HepG2 (cell line): ENCODE data around the gene ABHD2. TPM values are rescaled to one million over a fixed set of nuclear protein-coding genes. Genes with fewer than 3 reads are reported as not detected.
A peak's percentile ranks its signal among the peaks of the same experiment; 100 is the strongest.

Experiments used
- ATAC-seq: fragments of 200-7000 bp; cut with Tn5 transposase; 3 replicates; pipeline ENCODE4 v1.9.1; 2020; ENCODE audit warnings: mild to moderate bottlenecking, moderate library complexity
- BruUV-seq: library from RNA; stranded (reverse); fragments of 400-500 nt; replicated peaks from 2 replicates; lab custom pipeline; 2021; lab: Mats Ljungman, UMichigan
- CTCF ChIA-PET: fragments of 300-600 bp; formaldehyde crosslinking; extraction: SDS; loops from one replicate; lab custom pipeline; 2021; ENCODE audit warnings: low total read pairs, inconsistent platforms, low intra/inter-chr PET ratio; lab: Yijun Ruan, JAX
- POLR2A ChIA-PET: fragments of 350-600 bp; sonication (Branson Sonifier 250); formaldehyde crosslinking; loops from one replicate; lab custom pipeline; 2020; ENCODE audit warnings: antibody characterized with exemption, inconsistent platforms; lab: Yijun Ruan, JAX
- DNase-seq: peaks from one replicate; pipeline ENCODE4 v3.0.0-alpha.2; 2015; ENCODE audit warnings: low spot score
- FAIRE-seq: peaks from 3 replicates; lab custom pipeline; 2011; peaks lifted over from hg19 to GRCh38; lab: Jason Lieb, UNC
- H2AFZ ChIP-seq: one replicate; pipeline ENCODE4 v1.6.1; 2011; ENCODE audit warnings: low read length, inconsistent platforms
- H3K27ac ChIP-seq: fragments of 300-600 bp; 3 replicates; pipeline ENCODE4 v1.8.0; 2011; ENCODE audit warnings: mixed run types, mild to moderate bottlenecking, mixed read lengths, low read length, inconsistent platforms; ENCODE audit not compliant: insufficient read depth; ENCODE audit errors: extremely low read length
- H3K27me3 ChIP-seq, 2 experiments: fragments of 200-600 bp in 1 of 2; 2 replicates in 1 of 2; 3 replicates in 1 of 2; pipeline versions ENCODE4 v1.6.0 to v1.8.0; 2011; ENCODE audit warnings: low read length in 2 of 2, mild to moderate bottlenecking in 2 of 2, moderate library complexity in 2 of 2, inconsistent platforms in 1 of 2; ENCODE audit not compliant: insufficient read depth in 2 of 2, control insufficient read depth in 1 of 2
- H3K36me3 ChIP-seq, 2 experiments: fragments of 200-600 bp in 1 of 2; replicated peaks in 1 of 2; 2 replicates in 1 of 2; 3 replicates in 1 of 2; pipeline versions ENCODE4 v1.5.1 to v1.8.0; 2011; ENCODE audit warnings: low read length in 2 of 2, inconsistent platforms in 1 of 2; ENCODE audit not compliant: insufficient read depth in 2 of 2, control insufficient read depth in 1 of 2
- H3K4me1 ChIP-seq: 2 replicates; pipeline ENCODE4 v1.5.1; 2012; ENCODE audit warnings: low read length, inconsistent platforms; ENCODE audit not compliant: insufficient read depth
- H3K4me2 ChIP-seq: 2 replicates; pipeline ENCODE4 v1.6.0; 2011; ENCODE audit warnings: low read depth, low read length, inconsistent platforms
- H3K4me3 ChIP-seq, 3 experiments: fragments of 200-600 bp in 1 of 3; sonication (generic), shearing (Covaris generic) in 1 of 3; replicated peaks in 1 of 3; 2 replicates each; pipeline ENCODE4 v1.5.1; 2011 to 2016; ENCODE audit warnings: low read length in 3 of 3, inconsistent platforms in 2 of 3, low read depth in 2 of 3, mild to moderate bottlenecking in 2 of 3, control low read depth in 1 of 3, mixed read lengths in 1 of 3; ENCODE audit not compliant: insufficient read depth in 1 of 3
- H3K79me2 ChIP-seq: one replicate; pipeline ENCODE4 v1.6.1; 2011; ENCODE audit warnings: low read length, inconsistent platforms; ENCODE audit not compliant: insufficient read depth
- H3K9ac ChIP-seq: 2 replicates; pipeline ENCODE4 v1.6.0; 2011; ENCODE audit warnings: mild to moderate bottlenecking, low read depth, low read length, inconsistent platforms; ENCODE audit not compliant: insufficient read depth
- H3K9me3 ChIP-seq: 2 replicates; pipeline ENCODE4 v1.5.1; 2012; ENCODE audit warnings: mild to moderate bottlenecking, low read length
- H4K20me1 ChIP-seq: 2 replicates; pipeline ENCODE4 v1.6.0; 2011; ENCODE audit warnings: inconsistent platforms, mild to moderate bottlenecking, low read length, moderate library complexity; ENCODE audit not compliant: insufficient read depth
- ARID3A ChIP-seq: IDR thresholded peaks from 2 replicates; pipeline ENCODE4 v1.6.1; 2012; ENCODE audit warnings: low read depth, low read length, improper control_type of control experiment
- CTCF ChIP-seq: sonication (generic); formaldehyde crosslinking; IDR thresholded peaks from 2 replicates; pipeline ENCODE4 v1.5.0; 2020; ENCODE audit warnings: mild to moderate bottlenecking, missing genetic modification reagents, moderate library complexity
- HMGXB4 ChIP-seq, 2 experiments: sonication (generic) in 1 of 2; formaldehyde crosslinking in 1 of 2; IDR thresholded peaks; 2 replicates each; pipeline versions ENCODE4 v1.4.0 to v1.6.1; 2018 to 2020; ENCODE audit warnings: missing genetic modification reagents in 2 of 2, borderline replicate concordance in 1 of 2, low read depth in 1 of 2, mild to moderate bottlenecking in 1 of 2, missing biosample characterization in 1 of 2
- MAFG ChIP-seq: sonication (generic); formaldehyde crosslinking; IDR thresholded peaks from 2 replicates; pipeline ENCODE4 v1.5.1; 2020; ENCODE audit warnings: mild to moderate bottlenecking, missing genetic modification reagents
- PITX1 ChIP-seq: sonication (generic); formaldehyde crosslinking; IDR thresholded peaks from 2 replicates; pipeline ENCODE4 v1.5.1; 2020; ENCODE audit warnings: mild to moderate bottlenecking, missing genetic modification reagents
- SAP130 ChIP-seq: IDR thresholded peaks from 2 replicates; pipeline ENCODE4 v1.6.1; 2016; ENCODE audit warnings: low read depth
- SIX1 ChIP-seq: sonication (generic); formaldehyde crosslinking; IDR thresholded peaks from 2 replicates; pipeline ENCODE4 v1.4.0; 2020; ENCODE audit warnings: missing genetic modification reagents, borderline replicate concordance
- TBX3 ChIP-seq: fragments of 450-650 bp; IDR thresholded peaks from 2 replicates; pipeline ENCODE4 v1.6.1; 2017; ENCODE audit warnings: antibody characterized with exemption, mild to moderate bottlenecking, inconsistent platforms, borderline replicate concordance
- THYN1 ChIP-seq: sonication (generic); formaldehyde crosslinking; IDR thresholded peaks from 2 replicates; pipeline ENCODE4 v1.8.1; 2023; ENCODE audit warnings: low read depth, mild to moderate bottlenecking, moderate library complexity, missing genetic modification reagents, borderline replicate concordance
- ZBTB34 ChIP-seq: sonication (generic); formaldehyde crosslinking; IDR thresholded peaks from 2 replicates; pipeline ENCODE4 v1.8.0; 2022; ENCODE audit warnings: mild to moderate bottlenecking, missing genetic modification reagents
- ZNF124 ChIP-seq: sonication (generic); formaldehyde crosslinking; IDR thresholded peaks from 2 replicates; pipeline ENCODE4 v1.4.0; 2020; ENCODE audit warnings: missing genetic modification reagents
- ZNF17 ChIP-seq: sonication (generic); formaldehyde crosslinking; IDR thresholded peaks from 2 replicates; pipeline ENCODE4 v1.5.0; 2020; ENCODE audit warnings: mild to moderate bottlenecking, missing genetic modification reagents
- ZNF207 ChIP-seq: fragments of 450-650 bp; IDR thresholded peaks from 2 replicates; pipeline ENCODE4 v1.6.1; 2016; ENCODE audit warnings: antibody characterized with exemption, borderline replicate concordance
- ZNF367 ChIP-seq: sonication (generic); formaldehyde crosslinking; IDR thresholded peaks from 2 replicates; pipeline ENCODE4 v1.4.0; 2020; ENCODE audit warnings: missing genetic modification reagents, borderline replicate concordance
- ZNF644 ChIP-seq: IDR thresholded peaks from 2 replicates; pipeline ENCODE4 v1.6.1; 2016; ENCODE audit warnings: low read depth
- WGBS: methylation state at CpG from one replicate; pipeline ENCODE4 v1.1.6; 2017; ENCODE audit warnings: low lambda C conversion rate; 5-methylcytosine and 5-hydroxymethylcytosine counted together
- in situ Hi-C: cut with HindIII; loops from 2 replicates; pipeline ENCODE4 v1.10.0; 2017; ENCODE audit warnings: low pct_unique_long_range_greater_than_20kb; ENCODE audit not compliant: extremely low pct_ligation_motif_present
- intact Hi-C: fragments of 100-400 bp; cut with micrococcal nuclease; formaldehyde crosslinking; loops from one replicate; pipeline ENCODE4 v1.10.0; 2022; ENCODE audit not compliant: unreplicated experiment
- polyA plus RNA-seq, 8 experiments: library from polyadenylated mRNA; depleted of rRNA in 3 of 8; stranded (reverse) in 7 of 8; unstranded in 1 of 8; fragments of >200 nt; fragmentation: Illumina TruSeq in 4 of 8; extraction: Trizol in 4 of 8; gene quantifications; 2 replicates each; pipeline versions ENCODE4 v1.2.1 to v1.2.3, GENCODE V29; 2011 to 2016; ENCODE audit warnings: low read depth in 4 of 8, missing spikeins in 1 of 8, mixed read lengths in 1 of 8; ENCODE audit not compliant: insufficient read depth in 1 of 8
- total RNA-seq, 5 experiments: library from RNA; depleted of rRNA; stranded (reverse); fragments of >200 nt; fragmentation: Illumina TruSeq; extraction: Trizol; gene quantifications; 2 replicates each; pipeline ENCODE4 v1.2.3, GENCODE V29; 2016; ENCODE audit warnings: low read depth in 1 of 5

The ABHD2 gene
- total and polyA plus RNA-seq, 2 of the 13 experiments (the other 11 are each of a cell fraction or from before 2014, with no cell fraction given), result 14.8 to 22.4 TPM

GRCh38 chr15:89136818-89137772 lies 48.8 kb downstream of the ABHD2 start:
- peak; percentile 95 for DNase-seq
- Histone ChIP-seq H3K27me3 (no peaks in the 10 kb centered on the region), H3K9ac (peak overlapping the region; percentile 70), H4K20me1 (no peaks in the 10 kb centered on the region), H3K27ac (peak overlapping the region; percentile 90), H3K9me3 (no peaks in the 10 kb centered on the region), H2AFZ (no peak overlapping the region), H3K4me1 (peaks cover 100% of the 10 kb centered on the region), H3K79me2 (peaks cover 2% of the 10 kb centered on the region), H3K4me2 (peak overlapping the region; percentile 72), H3K4me3 (peak overlapping the region in 2 of 3 experiments; percentile 9 to 34; a peak in 2 of 6 replicates), H3K36me3 (peaks cover 0 to 3% of the 10 kb centered on the region in 2 experiments; a peak in 3 of 5 replicates)
- ChIA-PET POLR2A (interaction anchor here (1.1 to 5.6 kb wide), 6 partner anchors 9 to 49 kb away, joined by 3 to 45 read pairs (median 4); partner anchors contain the start of gene ABHD2), CTCF (no interaction called here)
- in situ Hi-C loops (loop anchor here (5.0 kb wide), 1 partner anchor 35 kb away; no protein-coding TSS in a partner anchor), intact Hi-C loops (loop anchor here (1.0 kb wide), 1 partner anchor 49 kb away; the partner anchor contains the start of gene ABHD2)
- WGBS, result 9% methylated on average over 10 of the region's 11 CpGs
- FAIRE-seq, result peak; percentile 91
- TSS peak; percentile 44 for BruUV-seq
- ATAC-seq, result peak; percentile 88
- TF ChIP-seq ZNF207, result no peak
- TF ChIP-seq THYN1 (CRISPR knock-in tag), result no peak
- no peak for TF ChIP-seq SIX1 (CRISPR knock-in tag)
- TF ChIP-seq ZNF17 (CRISPR knock-in tag), result no peak
- peak; percentile 95 for TF ChIP-seq ZBTB34 (CRISPR knock-in tag)
- no peak for TF ChIP-seq ZNF367 (CRISPR knock-in tag)
- no peak for TF ChIP-seq MAFG (CRISPR knock-in tag)
- no peak for TF ChIP-seq ARID3A
- TF ChIP-seq SAP130, result peak; percentile 78
- TF ChIP-seq TBX3, result peak; percentile 73; the same call in 1 of the 2 replicates
- peak; percentile 63; the same call in 1 of the 2 replicates for TF ChIP-seq PITX1 (CRISPR knock-in tag)
- TF ChIP-seq ZNF124, result peak; percentile 75; the same call in 1 of the 2 replicates
- peak in 1 of 2 experiments; percentile 49; a peak in 1 of 4 replicates for TF ChIP-seq HMGXB4 (CRISPR knock-in tag; IDR thresholded peaks at IDR 0.05; ENCODE audit: borderline replicate concordance in 1 of 2, low read depth in 1 of 2)
- TF ChIP-seq ZNF644 (CRISPR knock-in tag), result peak; percentile 76; the same call in 1 of the 2 replicates
- no peak for TF ChIP-seq CTCF (CRISPR knock-in tag)
